A204.1 (cell line): ENCODE data around the gene SGTB.
"Not testable (repeated sequence)": the region's sequence is repeated elsewhere in the genome, so short reads cannot be mapped to it uniquely, and the experiment has no call there.

Source experiments
- FAIRE-seq: peaks from 2 replicates; lab custom pipeline; 2012; peaks lifted over from hg19 to GRCh38; lab: Jason Lieb, UNC

SGTB gene

DNA sequence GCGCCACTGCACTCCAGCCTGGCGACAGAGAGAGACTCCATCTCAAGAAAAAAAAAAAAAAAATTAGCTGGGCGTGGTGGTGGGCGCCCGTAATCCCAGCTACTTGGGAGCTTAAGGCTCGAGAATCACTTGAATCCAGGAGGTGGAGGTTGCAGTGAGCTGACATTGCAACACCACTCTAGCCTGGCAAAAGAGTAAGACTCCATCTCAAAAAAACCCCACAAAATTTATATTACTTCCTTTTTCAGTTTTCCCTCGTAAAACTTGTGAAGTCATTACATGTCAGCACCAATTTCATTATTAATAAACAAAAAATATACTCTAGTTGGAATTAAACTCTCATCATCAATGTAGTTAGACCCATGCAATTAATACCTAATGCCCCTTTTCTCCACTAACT is 53.2 kb downstream of the SGTB start:
- no peak for FAIRE-seq

DNA sequence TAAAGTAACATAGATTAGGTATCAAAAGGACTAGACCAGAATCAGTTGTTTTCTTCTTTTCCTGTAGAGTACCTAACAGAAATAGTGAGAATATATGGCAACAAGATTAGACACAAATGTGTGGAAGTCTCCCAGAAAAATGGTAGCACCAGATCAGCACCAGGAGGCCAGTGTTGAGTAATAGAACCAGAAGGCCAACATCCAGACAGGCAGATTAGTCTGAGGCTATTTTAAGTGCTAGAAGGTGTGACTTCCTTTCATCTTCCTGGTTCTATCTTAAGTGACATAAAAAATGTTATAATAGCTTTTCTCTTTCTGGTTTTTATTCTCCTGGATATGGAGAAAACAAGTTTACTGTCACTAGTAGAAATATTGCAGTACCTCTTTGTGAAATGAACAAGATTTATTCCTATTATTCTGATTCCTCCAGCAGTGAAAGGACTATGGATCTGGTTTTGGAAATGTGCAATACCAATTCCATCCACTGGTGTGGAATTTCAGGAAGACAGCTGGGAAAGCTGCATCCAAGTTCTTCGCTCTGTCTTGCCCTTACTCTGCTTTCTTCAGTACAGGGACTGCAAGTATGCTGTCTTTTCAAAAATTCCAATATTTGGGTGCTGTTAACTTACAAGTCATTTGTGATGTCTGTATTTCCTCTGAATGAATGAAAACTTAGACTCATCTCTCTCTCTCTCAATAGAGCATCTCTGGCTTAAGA is 57.9 kb downstream of the SGTB start:
- FAIRE-seq, result no peak

DNA sequence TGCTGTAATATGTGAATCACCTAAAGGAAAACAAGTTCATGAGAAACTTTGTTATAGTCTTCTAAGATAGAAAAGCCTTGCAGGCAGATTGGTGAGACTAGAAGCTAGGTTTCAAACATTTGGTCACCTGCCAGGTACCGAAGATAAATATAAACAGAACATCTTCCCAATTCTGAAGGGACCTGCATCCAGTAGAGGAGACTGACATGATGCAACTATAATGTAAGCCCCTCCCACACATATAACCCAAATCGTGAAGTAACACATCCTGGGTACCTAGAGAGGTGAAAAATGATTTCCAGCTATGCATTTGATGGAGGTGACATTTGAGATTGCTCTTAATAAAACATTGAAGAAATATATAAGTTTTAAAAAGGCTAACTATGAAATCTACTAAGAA is 67.2 kb downstream of the SGTB start:
- FAIRE-seq, result no peak

DNA sequence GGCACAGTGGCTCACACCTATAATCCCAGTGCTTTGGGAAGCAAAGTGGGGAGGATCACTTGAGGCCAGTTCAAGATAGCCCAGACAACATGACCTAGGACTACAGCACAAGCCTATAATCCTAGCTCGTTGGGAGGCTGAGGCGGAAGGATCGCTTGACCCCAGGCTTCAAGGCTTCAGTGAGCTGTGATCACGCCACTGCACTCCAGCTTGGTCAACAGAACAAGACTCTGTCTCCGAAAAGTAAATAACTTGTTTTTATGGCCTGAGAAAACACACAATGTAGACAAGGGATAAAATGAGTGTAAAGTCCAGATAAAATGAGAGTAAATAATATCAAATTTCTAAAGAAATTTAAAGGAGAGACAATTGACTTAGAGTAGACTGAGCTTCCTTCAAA is 70.8 kb downstream of the SGTB start:
- FAIRE-seq, result no peak

DNA sequence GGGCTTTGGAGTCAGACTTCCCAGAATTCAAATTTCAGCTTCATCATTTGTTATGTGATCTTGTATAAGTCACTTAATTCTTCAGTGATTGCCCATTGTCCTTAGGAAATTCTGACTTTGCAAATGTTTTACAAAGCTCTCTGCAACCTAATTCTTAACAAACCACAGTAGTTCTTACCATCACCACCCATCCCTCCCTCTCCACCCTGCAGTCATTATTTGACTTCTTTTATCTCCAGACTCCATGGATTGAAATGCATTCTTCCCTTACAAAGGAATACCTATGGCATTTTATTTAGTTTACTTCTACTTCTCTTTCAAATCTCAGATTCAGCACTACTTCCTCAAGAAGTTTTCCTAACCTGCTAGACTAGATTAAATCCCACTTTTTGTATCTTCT is 74.0 kb downstream of the SGTB start:
- no peak for FAIRE-seq

DNA sequence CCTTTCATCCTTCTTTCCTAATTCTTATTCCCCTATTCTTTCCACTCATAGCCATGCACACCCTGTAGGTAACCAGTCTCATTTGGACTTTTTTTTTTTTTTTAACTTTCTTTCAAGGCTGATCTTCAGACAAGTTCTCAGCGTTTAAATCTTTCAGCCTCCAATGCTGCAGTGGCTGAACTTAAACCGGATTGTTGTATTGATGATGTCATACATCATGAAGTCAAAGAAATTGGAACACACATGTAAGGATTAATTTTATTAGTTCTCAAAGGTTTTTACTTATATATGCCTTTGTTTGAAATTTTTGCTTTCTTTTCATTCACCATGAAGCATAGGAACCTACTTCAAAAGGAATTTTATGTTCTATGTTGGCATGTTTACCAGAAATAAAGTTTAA is 75.0 kb downstream of the SGTB start:
- FAIRE-seq, result no peak

DNA sequence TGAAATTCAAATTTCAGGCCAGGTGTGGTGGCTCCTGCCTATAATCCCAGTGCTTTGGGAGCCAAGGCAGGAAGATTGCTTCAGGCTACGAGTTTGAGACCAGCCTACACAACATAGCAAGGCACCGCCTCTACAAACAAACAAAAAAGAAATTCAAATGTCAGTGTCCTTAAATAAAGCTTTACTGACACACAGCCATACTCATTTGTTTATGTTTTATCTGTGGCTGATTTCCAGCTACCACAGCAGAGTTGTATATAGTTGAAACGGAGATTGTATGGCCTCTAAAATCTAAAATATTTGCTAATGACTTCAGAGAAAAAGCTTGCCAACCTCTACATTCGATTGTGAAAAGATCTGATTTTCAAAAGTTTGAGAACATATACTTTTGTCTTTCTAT is 81.7 kb downstream of the SGTB start:
- FAIRE-seq, result no peak

DNA sequence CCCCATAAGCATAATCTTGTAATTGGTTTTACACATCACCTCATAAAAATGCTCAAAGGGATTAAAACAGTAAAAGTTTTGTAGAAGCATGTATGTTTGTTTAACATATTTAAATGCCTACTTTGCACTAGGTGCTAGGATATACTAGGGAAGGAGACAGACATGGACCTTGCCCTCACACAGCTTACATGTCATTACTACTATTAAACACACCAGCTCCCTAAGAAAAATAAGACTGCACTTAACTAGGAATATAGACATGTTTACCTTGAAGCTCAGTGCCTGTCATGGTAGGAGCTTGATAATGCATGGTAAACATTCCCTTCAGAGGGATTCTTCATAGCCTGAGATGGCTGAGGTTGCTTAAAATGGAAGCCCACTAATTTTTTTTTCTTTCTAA is 90.9 kb downstream of the SGTB start:
- FAIRE-seq, result no peak

DNA sequence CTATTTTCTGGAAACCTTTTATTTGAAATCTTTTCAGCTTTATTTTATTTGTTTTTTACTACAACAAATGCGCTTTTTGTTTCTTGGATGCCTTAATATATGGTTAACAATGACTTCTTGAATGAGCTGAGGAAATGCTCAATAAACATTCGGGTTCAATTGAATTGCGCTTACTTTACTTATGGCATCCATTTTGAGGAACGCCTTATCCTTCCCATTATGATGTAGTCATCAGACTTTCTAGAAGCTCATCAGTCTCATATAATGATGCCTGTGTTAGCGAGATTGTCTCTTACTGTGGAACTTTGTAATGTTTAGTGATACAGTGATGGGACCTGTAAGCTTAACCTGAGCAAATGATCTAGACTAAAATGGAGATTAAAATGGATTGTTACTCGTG is 96.2 kb downstream of the SGTB start:
- no peak for FAIRE-seq

DNA sequence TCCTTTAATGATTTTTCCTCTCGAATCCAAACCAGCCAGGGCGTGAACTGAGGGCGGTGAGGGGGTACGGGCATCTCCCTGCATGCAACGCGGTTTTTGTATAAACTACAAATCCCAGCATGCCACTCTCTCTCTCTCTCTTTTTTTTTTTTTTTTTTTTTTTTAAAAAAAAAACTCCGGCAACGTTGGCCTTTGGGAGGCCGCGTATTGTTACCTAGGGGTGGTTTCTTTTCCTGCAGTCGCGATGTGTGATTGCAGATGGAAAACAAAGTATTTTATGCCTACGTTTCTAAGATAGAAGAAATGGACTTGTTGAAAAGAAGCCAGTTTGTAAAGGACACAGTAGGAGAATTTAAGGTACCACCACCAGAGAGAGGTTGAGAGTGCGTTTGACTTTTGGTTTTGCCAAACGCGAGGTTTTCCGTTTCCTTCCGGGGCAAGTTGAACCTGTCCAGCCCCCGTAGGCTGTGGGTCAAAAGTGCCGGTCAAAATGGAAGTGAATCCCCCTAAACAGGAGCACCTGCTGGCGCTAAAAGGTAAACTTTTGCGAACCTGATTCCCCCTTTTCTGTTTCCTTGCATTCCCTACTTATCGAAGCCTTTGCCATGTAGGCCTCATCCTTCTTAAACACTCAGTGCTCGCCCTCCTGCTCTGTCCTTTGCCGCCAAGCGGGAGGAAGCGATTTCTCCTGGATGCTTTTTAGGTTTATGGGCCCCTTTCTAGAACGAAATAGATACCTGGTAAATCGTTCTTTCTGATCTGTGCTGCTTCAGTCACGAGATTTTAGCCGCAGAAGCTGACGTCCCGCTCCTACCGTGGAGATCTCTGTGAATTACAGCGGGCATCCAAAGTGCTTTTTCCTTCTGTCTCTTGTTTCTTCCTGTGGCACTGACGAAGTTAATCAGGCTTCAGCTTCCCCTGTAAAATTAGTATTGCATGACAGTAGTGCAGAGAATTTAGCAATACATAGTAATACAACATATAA is 97.0 kb downstream of the SGTB start, which contains the start of the genes SHLD3 and TRAPPC13:
TSS of gene SHLD3 (plus strand) at position 457 of the 985 bp plus-strand sequence. CDS start 4,561 bp downstream, outside the sequence.
TSS of gene TRAPPC13 (plus strand) at position 457 of the 985 bp plus-strand sequence. CDS start at position 491, 34 bp downstream.
- no peak for FAIRE-seq

DNA sequence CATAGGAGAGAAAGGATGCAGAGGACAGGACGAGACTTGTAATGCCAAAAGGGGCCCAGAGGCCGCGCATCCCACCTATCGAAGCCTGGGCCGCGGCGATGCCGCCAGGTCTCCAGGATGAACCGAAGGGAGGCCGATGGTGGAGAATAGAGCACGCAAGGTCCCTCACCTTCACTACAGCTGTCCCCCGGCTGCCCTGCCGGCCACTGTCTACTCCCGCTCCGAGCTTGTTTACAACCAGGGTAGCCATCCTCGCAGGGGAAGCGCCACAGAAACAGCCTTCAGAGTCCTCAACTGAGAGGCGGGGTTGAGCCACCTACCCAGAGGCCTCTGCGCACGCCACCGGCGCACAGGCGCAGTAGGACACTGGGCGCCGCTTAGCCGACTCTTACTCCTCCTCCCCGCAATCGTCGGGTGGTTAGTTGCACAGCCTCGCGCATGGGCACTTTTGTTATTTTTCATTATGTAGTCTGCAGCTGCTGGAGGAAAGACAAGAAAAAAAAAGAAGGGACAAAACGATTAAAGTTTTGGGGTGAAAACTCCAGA is 97.8 kb downstream of the SGTB start, which contains the start of gene TRIM23:
TSS of gene TRIM23 (minus strand) at position 309 of the 546 bp plus-strand sequence. CDS start at position 250, 59 bp downstream.
- FAIRE-seq, result peak; percentile 67

DNA sequence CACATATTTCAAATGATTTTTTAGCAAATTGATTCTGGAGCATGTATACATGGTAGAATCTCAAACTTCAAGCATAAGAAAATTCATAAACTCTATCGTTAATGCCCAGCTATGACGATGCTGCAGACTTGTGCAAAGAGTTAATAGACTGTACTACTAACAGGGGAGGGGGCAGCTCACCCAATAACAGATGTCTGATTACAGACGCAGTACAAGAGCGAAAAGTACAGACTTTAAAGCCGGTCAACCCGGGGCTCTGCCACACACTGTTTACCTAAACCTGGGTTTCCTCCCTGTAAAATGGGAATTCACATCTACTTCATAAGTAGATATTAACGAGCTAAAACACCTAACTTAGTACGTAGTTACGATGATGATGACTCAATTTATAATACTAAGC is 98.4 kb downstream of the SGTB start:
- no peak for FAIRE-seq

DNA sequence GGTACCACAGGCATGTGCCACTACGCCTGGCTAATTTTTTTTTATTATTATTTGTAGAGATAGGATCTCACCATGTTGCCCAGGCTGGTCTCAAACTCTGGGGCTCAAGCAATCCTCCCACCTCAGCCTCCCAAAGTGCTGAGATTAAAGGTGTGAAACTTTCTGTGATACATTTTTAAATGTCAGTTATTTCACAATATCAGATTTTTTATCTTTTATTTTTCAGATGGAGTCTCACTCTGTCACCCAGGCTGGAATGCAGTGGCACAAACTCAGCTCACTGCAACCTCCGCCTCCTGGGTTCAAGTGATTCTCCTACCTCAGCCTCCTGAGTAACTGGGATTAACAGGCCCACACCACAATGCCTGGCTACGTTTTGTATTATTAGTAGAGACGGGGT is 99.9 kb downstream of the SGTB start:
- not testable (repeated sequence) for FAIRE-seq

DNA sequence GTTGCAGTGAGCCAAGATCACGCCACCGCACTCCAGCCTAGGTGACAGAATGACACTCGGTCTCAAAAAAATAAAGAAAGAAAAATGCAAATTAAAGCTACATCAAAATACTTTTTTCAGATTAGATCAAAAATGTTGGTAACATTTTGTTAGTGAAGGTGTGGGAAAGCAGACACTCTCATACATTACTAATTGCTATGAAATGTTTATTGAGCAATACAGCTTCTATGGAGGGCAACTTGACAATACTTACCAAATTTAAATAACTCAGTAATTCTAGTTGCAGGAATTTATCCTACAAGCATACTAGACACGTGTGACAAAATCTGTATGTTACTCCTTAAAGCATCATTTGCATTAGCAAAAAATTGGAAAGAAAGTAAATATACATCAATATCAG is 101.9 kb downstream of the SGTB start:
- no peak for FAIRE-seq
